Dermis blood vessel endothelial cell (primary cell): ENCODE results near the gene ZNF318. TPM values are rescaled to one million over a fixed set of nuclear protein-coding genes. Genes with fewer than 3 reads are reported as not detected.
A peak's percentile ranks its signal among the peaks of the same experiment; 100 is the strongest.
"Not testable (repeated sequence)": the region's sequence is repeated elsewhere in the genome, so short reads cannot be mapped to it uniquely, and the experiment has no call there.

Experiments used
- DNase-seq: peaks from one replicate; pipeline ENCODE4 v3.0.0; 2010
- total RNA-seq: library from RNA; depleted of rRNA; stranded (reverse); fragments of >200 nt; gene quantifications from 2 replicates; pipeline ENCODE4 v1.2.3, GENCODE V29; 2014

The ZNF318 gene
- total RNA-seq, 1 donor from 2014 or later, result 9.7 TPM

- peak; percentile 69 for DNase-seq
These were observed 34.9 kb downstream of the ZNF318 start for GRCh38 chr6:43334466-43335095.

DNA sequence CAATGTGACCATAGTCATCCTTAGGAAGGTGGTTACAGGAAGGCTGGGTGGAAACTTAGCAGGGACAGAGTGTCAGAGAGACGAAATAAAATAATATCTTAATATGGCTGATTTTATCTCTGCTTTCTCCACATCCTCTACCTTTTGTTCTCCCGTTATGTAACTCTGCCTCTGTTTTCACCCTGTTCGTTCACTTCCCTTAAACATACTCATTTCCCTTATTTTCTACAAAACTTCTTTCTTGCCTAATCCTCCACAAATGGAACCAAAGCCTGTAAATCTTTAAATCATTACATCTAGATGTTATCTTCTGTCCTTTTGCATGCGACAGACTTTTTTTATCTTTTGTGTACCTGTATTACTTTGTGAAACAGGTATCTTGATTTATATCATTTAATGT lies 37.6 kb downstream of the ZNF318 start:
- DNase-seq, result no peak

DNA sequence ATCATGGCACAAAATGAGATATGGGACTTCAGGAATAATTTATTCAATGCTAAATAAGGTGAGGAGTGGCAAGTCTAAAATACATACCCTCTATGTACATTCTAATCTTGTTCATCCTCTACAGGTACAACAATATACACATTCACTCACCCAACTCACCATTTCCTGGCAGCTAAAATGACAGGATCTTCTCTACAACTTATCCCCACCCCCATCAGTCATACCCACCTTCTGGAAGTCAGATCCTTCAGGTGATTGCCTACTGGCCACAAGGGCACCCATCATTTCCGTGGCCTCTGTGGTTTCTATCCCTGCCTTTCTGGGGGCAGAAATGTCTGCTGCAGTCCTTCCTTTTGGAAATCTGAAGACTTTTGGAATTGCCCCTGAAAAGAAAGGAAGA lies 38.0 kb downstream of the ZNF318 start:
- no peak for DNase-seq

DNA sequence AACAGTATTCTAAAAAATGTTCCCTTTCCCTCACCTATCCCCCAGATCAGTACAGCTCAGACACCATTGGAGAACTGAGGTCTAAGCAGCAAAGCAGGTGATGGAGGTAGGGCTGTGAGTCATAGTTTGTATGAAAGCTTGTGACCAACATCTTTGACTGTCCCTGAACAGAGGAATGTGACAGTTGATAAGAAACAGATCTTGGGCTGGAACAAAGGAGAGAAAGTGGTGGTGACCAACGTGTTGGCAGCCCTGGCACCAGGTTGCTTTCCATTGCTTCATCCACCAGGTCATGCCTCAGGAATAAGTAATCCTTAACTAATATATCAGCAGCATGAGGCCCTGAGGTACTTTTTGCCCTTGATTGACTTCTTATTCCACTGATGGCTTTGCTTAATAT lies 40.9 kb downstream of the ZNF318 start:
- no peak for DNase-seq

- DNase-seq, result no peak
These were observed 43.6 kb downstream of the ZNF318 start for GRCh38 chr6:43325876-43326275.

DNA sequence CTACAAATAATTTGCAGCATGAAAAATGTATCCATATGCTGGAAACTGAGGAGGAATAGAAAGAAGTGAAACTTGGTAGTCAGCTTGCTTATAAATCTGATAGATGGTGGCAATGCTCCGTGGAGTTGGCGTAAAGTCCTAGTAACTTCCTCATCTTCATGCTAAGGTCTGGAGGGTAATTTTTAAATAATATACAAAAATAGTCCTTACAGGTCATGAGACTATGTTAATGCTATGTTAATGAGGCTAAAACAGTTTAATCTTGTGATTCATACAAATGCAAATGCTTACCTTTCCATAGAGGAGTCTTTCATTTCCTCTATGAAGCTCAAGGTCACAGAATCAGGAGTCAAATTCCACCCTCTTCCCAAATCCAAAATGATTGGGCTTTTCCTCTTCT lies 51.4 kb downstream of the ZNF318 start:
- no peak for DNase-seq

GRCh38 chr6:43313813-43314212 lies 55.6 kb downstream of the ZNF318 start:
- no peak for DNase-seq

DNA sequence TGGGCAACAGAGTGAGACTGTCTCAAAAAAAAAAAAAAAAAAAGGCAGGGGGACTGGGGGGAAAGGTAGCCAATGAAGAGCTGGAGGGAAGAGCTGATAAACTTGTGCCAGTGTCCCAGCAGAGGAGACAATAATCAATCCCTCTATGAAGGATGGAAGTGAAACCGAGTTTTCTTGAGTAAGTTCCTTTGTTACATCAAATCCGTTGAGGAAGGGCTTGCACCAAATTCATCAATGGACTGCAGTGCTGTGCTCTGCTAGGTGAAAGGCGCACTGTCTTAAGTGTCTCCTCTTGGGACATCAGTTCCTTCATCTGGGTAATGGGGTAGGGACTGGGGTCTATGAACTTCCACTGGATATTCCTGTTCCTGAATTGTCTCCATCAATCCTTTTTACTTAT lies 57.8 kb downstream of the ZNF318 start:
- no peak for DNase-seq

DNA sequence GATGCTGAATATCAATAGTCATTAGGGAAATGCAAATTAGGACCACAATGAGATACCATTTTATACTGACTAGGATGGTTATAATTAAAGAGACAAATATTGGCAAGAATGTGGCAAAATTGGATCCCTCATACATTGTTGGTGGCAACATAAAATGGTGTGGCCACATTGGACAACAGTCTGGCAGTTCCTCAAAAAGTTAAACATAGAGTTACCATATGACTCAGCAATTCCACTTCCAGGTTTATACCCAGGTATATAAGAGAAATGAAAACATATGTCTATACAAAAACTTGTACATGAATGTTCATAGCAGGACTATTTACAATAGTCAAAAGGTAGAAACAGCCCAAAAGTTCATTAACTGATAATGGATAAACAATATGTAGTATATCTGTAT lies 58.8 kb downstream of the ZNF318 start:
- no peak for DNase-seq

DNA sequence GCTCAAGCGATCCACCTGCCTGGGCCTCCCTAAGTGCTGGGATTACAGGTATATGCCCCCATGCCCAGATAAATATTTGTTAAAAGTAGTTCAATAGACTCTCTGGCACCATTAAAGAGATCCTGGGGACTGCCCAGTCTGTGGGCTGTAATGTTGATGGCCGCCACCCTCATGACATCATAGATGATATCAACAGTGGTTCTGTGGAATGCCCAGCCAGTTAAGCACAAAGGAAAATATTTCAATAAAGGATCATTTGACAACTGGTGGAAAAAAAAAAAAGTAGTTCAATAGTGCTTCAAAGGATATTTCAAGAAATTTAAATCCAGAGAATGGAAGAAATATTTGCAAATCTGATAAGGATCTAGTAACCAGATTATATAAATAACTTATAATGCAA lies 59.3 kb downstream of the ZNF318 start:
- DNase-seq, result no peak

DNA sequence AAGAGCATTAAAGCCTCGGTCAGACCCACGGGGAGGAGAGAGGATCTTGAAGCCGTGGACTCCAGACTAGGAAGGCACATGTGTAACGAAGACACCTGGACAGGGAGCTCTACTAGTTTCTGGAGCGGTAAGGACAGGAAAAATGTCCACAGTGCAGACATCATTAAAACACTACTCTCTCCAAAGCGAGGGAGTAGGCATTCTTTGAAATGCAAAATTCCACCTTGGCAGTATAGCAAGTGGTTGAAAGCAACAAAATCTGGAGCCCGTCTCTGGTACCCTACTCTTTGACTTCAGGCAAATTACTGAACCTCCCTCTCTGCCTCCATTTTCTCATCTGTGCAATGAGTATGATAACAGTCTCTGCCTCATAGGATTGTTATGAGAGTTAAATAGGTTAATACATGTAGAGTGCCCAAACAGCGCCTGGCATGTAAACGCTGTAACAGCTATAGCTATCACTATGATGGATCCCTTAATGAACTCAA lies 60.4 kb downstream of the ZNF318 start:
- no peak for DNase-seq

GRCh38 chr6:43308101-43308989 lies 61.1 kb downstream of the ZNF318 start, which contains the start of gene CRIP3:
Gene CRIP3 (minus strand): TSS chr6:43308826. CDS start chr6:43308792, 34 bp downstream.
- peak; percentile 28 for DNase-seq

DNA sequence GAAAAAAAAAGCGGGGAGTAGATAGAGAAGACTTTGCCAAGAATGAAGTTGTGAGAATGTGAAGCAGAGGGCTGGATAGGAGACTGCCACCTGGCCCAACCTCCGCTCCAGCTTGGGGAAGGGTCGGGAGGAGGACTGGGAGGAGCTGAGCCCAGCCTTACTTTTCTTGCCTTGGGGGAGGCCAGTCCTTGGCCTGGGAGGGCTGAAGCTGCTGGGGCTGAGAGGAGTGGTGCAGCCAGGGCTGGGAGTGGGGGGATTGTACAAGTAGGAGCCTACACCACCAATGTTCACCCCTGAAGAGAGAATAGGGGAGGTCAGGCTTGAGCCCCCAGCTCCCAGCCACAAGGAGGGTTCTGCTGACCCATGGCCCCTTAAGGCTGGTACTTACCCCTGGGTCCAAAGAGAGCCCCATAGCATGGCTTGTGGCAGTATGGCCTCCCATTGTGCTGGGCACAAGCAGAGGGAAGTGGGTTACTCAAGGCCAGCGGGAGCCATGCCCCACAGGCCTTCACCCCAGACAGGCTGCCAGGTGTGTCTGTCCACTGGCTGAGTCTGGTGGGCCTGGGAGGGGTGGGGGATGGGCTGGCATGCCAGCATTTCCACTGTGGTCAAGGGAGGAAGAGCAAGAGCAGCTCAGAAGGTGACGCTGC lies 61.9 kb downstream of the ZNF318 start:
- no peak for DNase-seq

- no peak for DNase-seq
These were observed 63.4 kb downstream of the ZNF318 start for GRCh38 chr6:43306086-43306485.

DNA sequence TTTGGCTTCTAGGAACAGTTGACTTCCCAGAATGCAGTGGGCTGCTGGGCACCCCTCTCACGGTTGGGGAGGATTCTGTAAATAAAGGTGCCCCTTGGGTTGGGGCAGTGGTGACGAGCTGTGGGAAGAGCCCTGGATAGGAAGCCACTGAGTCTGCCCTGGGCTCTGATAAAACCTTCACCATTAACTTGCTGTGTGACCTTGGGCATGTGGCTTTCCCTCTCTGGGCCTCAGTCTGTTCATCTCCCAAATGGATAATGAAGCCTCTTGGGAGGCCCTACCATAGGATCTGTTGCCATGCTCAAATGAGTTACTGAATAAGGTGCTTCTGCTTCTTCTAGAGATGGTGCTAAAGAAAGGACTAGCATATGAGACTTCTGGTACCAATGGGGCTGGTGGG lies 64.6 kb downstream of the ZNF318 start:
- no peak for DNase-seq

- DNase-seq, result no peak
These were observed 65.1 kb downstream of the ZNF318 start for GRCh38 chr6:43304361-43304760.

DNA sequence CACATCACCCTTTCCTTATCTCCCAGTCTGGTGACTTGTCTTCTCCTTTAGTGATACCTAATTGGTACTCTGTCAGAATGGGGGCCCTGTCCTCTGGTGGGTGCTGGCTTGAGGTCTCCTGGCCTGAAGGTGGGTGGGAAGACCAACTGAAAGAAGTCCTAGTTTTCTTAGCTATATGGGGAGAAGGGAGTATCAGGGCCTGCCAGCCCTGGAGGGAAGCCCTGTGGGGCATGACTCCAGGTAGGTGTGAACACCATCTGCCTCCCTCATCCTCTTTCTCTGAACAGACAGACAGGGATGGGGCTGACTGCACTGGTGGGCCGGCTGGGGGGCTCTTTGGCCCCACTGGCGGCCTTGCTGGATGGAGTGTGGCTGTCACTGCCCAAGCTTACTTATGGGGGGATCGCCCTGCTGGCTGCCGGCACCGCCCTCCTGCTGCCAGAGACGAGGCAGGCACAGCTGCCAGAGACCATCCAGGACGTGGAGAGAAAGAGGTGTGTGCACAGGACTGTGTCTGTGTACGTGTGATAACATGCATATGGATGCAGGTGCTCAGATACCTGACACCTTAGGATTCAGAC lies 65.6 kb downstream of the ZNF318 start:
- no peak for DNase-seq

DNA sequence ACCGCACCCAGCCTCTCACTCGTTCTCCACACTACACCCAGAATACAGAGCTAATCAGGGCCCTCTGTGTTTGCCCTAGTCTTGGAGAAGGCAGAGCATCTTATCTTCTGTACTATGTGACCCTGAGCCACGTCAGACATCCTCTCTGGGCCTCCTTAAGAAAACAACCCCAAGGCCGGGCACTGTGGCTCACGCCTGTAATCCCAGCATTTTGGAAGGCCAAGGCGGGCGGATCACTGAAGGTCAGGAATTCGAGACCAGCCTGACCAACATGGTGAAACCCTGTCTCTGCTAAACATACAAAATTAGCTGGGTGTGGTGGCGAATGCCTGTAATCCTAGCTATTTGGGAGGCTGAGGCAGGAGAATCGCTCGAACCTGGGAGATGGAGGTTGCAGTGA lies 66.4 kb downstream of the ZNF318 start:
- not testable (repeated sequence) for DNase-seq

GRCh38 chr6:43302126-43302525 lies 67.3 kb downstream of the ZNF318 start:
- no peak for DNase-seq

GRCh38 chr6:43301081-43301870 lies 68.2 kb downstream of the ZNF318 start:
- no peak for DNase-seq

- no peak for DNase-seq
These were observed 69.8 kb downstream of the ZNF318 start for GRCh38 chr6:43299338-43300293.
